Heart right ventricle (tissue), 16 donors: ENCODE data around the gene MBP. TPM values are rescaled to one million over a fixed set of nuclear protein-coding genes. Genes with fewer than 3 reads are reported as not detected.

ENCODE experiments used
- ATAC-seq, 8 donors: fragments of 200-7000 bp; cut with Tn5 transposase; one replicate each; pipeline ENCODE4 v1.9.1; 2020; ENCODE audit warnings: mild to moderate bottlenecking in 8 of 8, moderate library complexity in 8 of 8, moderate number of reproducible peaks in 1 of 8
- DNase-seq, 2 donors: peaks; one replicate each; pipeline ENCODE4 v3.0.0-alpha.2; 2020
- H3K27ac ChIP-seq, 10 donors: fragments of 200-600 bp; sonication (generic) in 2 of 10; one replicate each; pipeline versions ENCODE4 v1.5.0 to v1.8.0; 2020 to 2022; ENCODE audit warnings: mild to moderate bottlenecking in 3 of 10
- H3K27me3 ChIP-seq, 7 donors: fragments of 200-600 bp; one replicate each; pipeline ENCODE4 v1.8.0; 2021 to 2022; ENCODE audit warnings: mild to moderate bottlenecking in 2 of 7
- H3K36me3 ChIP-seq, 9 donors: fragments of 200-600 bp; sonication (generic) in 1 of 9; one replicate each; pipeline versions ENCODE4 v1.5.0 to v1.8.0; 2020 to 2022; ENCODE audit warnings: mild to moderate bottlenecking in 2 of 9
- H3K4me1 ChIP-seq, 9 donors: fragments of 200-600 bp; sonication (generic) in 1 of 9; one replicate each; pipeline versions ENCODE4 v1.5.0 to v1.8.0; 2020 to 2022; ENCODE audit warnings: mild to moderate bottlenecking in 4 of 9
- H3K4me3 ChIP-seq, 10 donors: fragments of 200-600 bp; sonication (generic) in 2 of 10; one replicate each; pipeline versions ENCODE4 v1.5.0 to v1.8.0; 2020 to 2022; ENCODE audit warnings: mild to moderate bottlenecking in 7 of 10, moderate library complexity in 2 of 10
- H3K9me3 ChIP-seq, 11 donors: fragments of 200-600 bp in 10 of 11; sonication (generic) in 2 of 11; one replicate each; pipeline versions ENCODE4 v1.5.0 to v1.8.0; 2013 to 2022; ENCODE audit warnings: mild to moderate bottlenecking in 2 of 11, control low read depth in 1 of 11, moderate library complexity in 1 of 11
- CTCF ChIP-seq, 9 donors: fragments of 200-600 bp; sonication (generic) in 2 of 9; IDR thresholded peaks; one replicate each; pipeline versions ENCODE4 v1.5.0 to v1.8.0; 2021 to 2022; ENCODE audit warnings: antibody characterized with exemption in 9 of 9, mild to moderate bottlenecking in 5 of 9, moderate library complexity in 1 of 9
- WGBS, 2 donors: extraction: QIAGEN DNeasy Blood & Tissue Kit; methylation state at CpG; one replicate each; pipeline ENCODE4 v1.1.7; 2013; ENCODE audit warnings: inconsistent platforms in 1 of 2; 5-methylcytosine and 5-hydroxymethylcytosine counted together
- intact Hi-C, 10 donors: fragments of 100-400 bp; cut with DNase I; formaldehyde crosslinking; loops; one replicate each; pipeline versions ENCODE4 v1.11.1 to v1.14.2; 2022
- polyA plus RNA-seq, 2 donors: library from polyadenylated mRNA; stranded (reverse); fragments of 200-250 nt; gene quantifications; one replicate each; pipeline ENCODE4 v1.2.3, GENCODE V29; 2013
- total RNA-seq, 10 donors: library from RNA; stranded (reverse); fragmentation: NEBNext Ultra II Directional in 3 of 10; extraction: Animal tissue kit (Norgen Biotek cat#: 25700) in 3 of 10; gene quantifications; one replicate each; pipeline versions ENCODE4 v1.2.1 to v1.2.4, GENCODE V29; 2021 to 2023
- donor health status: Arrhythmogenic right ventricular cardiomyopathy.
- donor health status: ischemic (EF 13 %, LVEDD 7.1; RV severe dilation, severe dysfunction).
- donor health status: healthy with polysubstance abuse.
- donor health status: DM: no; HTN: yes; CAD: no.
- donor health status: DM: no; HTN: no; CAD: no.
- donor health status: ischemic (EF 25% LVEDD 6.9; RV normal size, moderate dysfunction).
- donor health status: ischemic (EF 25% LVEDD 5.7; RV mildly dilated, moderate dysfunction).
- donor health status: healthy.
- donor health status: DM: yes; HTN: yes; CAD: no.
- donor health status: Ischemic cardiomyopathy.
- donor health status: ischemic (EF 35%, LVEDD 5.7; RV mildly dilated, moderate dysfunction).
- donor health status: nonischemic (EF 11% LVEDD 7.7; RV severe dilation, severe dysfunction).
- donor health status: DM: yes; HTN: yes; CAD: no.
- donor health status: PGD.
- donor health status: ischemic (EF 29% LVEDD 5.4; RV normal size, mild dysfunction).
- donor health status: nonischemic (EF 23%, LVEDD 6.1; RV moderate dilation, normal function).

MBP gene
- total and polyA plus RNA-seq, 12 donors: 3.0 to 70.8 (median 43.9) TPM

- no peak for DNase-seq
- Histone ChIP-seq H3K4me3 (peak overlapping the region in 3 of 10 donors; percentile 18 to 26 (median 24)), H3K27me3 (no peaks in the 10 kb centered on the region), H3K4me1 (peaks cover 0 to 16% (median 4%) of the 10 kb centered on the region in 9 donors), H3K27ac (no peak overlapping the region), H3K9me3 (no peaks in the 10 kb centered on the region), H3K36me3 (peaks cover 0 to 6% (median 0%) of the 10 kb centered on the region in 9 donors)
- intact Hi-C loops: loop anchor here in 1 of 10 donors (10.0 kb wide), 1 partner anchor 172 kb away; no protein-coding TSS in a partner anchor
- 28 to 46% methylated on average over 14 of the region's 14 CpGs for WGBS, 2 donors
- TF ChIP-seq CTCF (IDR thresholded peaks at IDR 0.05): no peak
- ATAC-seq: peak in 6 of 8 donors; percentile 25 to 73 (median 50)
These were observed 155.4 kb downstream of the MBP start for GRCh38 chr18:76977108-76977621.

GRCh38 chr18:76975577-76976110, 156.9 kb downstream of the MBP start:
- H3K4me1 ChIP-seq: peaks cover 0 to 16% (median 4%) of the 10 kb centered on the region in 9 donors
- no peak for DNase-seq

GRCh38 chr18:76974386-76974785, 158.2 kb downstream of the MBP start:
- intact Hi-C loops: loop anchor here in 1 of 10 donors (10.0 kb wide), 1 partner anchor 170 kb away; no protein-coding TSS in a partner anchor
- no peak for TF ChIP-seq CTCF (IDR thresholded peaks at IDR 0.05)

More at GRCh38 chr18:76975577-76976110, 156.9 kb downstream of the MBP start:
- H3K27ac ChIP-seq: no peak overlapping the region
- 92% methylated on average over 14 of the region's 14 CpGs for WGBS, 2 donors
- no peak for ATAC-seq
- H3K4me3 ChIP-seq: no peak overlapping the region
- intact Hi-C loops: loop anchor here in 1 of 10 donors (10.0 kb wide), 1 partner anchor 171 kb away; no protein-coding TSS in a partner anchor
- no peaks in the 10 kb centered on the region for H3K27me3 ChIP-seq
- H3K36me3 ChIP-seq: peaks cover 0 to 10% (median 0%) of the 10 kb centered on the region in 9 donors
- no peaks in the 10 kb centered on the region for H3K9me3 ChIP-seq
- TF ChIP-seq CTCF (IDR thresholded peaks at IDR 0.05): no peak

GRCh38 chr18:76973520-76974266, 158.9 kb downstream of the MBP start:
- peaks cover 0 to 16% (median 4%) of the 10 kb centered on the region in 9 donors for H3K4me1 ChIP-seq
- DNase-seq (no peak), ATAC-seq (no peak)
- no peak overlapping the region for H3K4me3 ChIP-seq
- TF ChIP-seq CTCF (IDR thresholded peaks at IDR 0.05): no peak
- intact Hi-C loops: loop anchor here in 1 of 10 donors (10.0 kb wide), 1 partner anchor 169 kb away; no protein-coding TSS in a partner anchor
- WGBS, 2 donors: 96 to 97% methylated on average over 20 of the region's 20 CpGs
- no peaks in the 10 kb centered on the region for H3K9me3 ChIP-seq
- H3K27me3 ChIP-seq: no peaks in the 10 kb centered on the region
- H3K36me3 ChIP-seq: peaks cover 0 to 18% (median 0%) of the 10 kb centered on the region in 9 donors
- H3K27ac ChIP-seq: no peak overlapping the region

More at GRCh38 chr18:76974386-76974785, 158.2 kb downstream of the MBP start:
- DNase-seq: no peak
- 91 to 94% methylated on average over 5 of the region's 5 CpGs for WGBS, 2 donors
- Histone ChIP-seq H3K4me1 (peaks cover 0 to 16% (median 4%) of the 10 kb centered on the region in 9 donors), H3K27ac (no peak overlapping the region), H3K9me3 (no peaks in the 10 kb centered on the region), H3K27me3 (no peaks in the 10 kb centered on the region), H3K36me3 (peaks cover 0 to 11% (median 0%) of the 10 kb centered on the region in 9 donors), H3K4me3 (no peak overlapping the region)
- no peak for ATAC-seq
